ENCODE measurements around the gene EXOC6B. TPM values are rescaled to one million over a fixed set of nuclear protein-coding genes. Genes with fewer than 3 reads are reported as not detected.

The EXOC6B gene
- total and polyA plus RNA-seq, 2 of the 8 experiments (the other 6 are each of a cell fraction or from before 2014, with no cell fraction given): 13.5 to 33.0 TPM

DNA sequence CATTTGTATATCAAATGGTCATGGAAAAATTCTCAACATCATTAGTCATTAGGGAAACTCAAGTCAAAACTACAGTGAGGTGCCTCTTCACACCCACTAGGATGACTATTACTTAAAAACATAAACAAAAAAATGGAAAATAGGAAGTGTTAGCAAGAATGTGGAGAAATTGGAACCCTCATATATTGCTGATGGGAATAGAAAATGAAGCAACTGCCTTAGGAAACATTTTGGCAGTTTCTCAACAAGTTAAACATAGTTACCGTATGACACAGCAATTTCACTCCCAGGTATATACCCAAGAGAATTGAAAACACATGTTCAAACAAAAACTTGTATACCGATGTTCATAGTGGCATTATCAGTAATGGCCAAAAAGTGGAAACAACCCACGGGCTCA, 660.0 kb downstream of the EXOC6B start (continued):
- TF ChIP-seq, protein P1, sequence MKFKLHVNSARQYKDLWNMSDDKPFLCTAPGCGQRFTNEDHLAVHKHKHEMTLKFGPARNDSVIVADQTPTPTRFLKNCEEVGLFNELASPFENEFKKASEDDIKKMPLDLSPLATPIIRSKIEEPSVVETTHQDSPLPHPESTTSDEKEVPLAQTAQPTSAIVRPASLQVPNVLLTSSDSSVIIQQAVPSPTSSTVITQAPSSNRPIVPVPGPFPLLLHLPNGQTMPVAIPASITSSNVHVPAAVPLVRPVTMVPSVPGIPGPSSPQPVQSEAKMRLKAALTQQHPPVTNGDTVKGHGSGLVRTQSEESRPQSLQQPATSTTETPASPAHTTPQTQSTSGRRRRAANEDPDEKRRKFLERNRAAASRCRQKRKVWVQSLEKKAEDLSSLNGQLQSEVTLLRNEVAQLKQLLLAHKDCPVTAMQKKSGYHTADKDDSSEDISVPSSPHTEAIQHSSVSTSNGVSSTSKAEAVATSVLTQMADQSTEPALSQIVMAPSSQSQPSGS (IDR thresholded peaks at IDR 0.05; ENCODE audit: low read length): no peak
- TF ChIP-seq BACH1 (IDR thresholded peaks at IDR 0.05; ENCODE audit: low read length): no peak
- no peak for TF ChIP-seq YY1 (IDR thresholded peaks at IDR 0.05; ENCODE audit: low read depth, low read length)
- no peak for TF ChIP-seq GTF2F1 (IDR thresholded peaks at IDR 0.05; ENCODE audit: borderline replicate concordance, low read depth, low read length)
- TF ChIP-seq CBX5 (IDR thresholded peaks at IDR 0.05; ENCODE audit: low read depth, low read length): no peak
